Fibroblast of skin of scalp (primary cell): Measurements from ENCODE around the gene FAM227B.
"Not testable (repeated sequence)": the region's sequence is repeated elsewhere in the genome, so short reads cannot be mapped to it uniquely, and the experiment has no call there.

Experiments used
- DNase-seq: peaks from one replicate; pipeline ENCODE4 v3.0.0-alpha.2; 2013

The FAM227B gene

GRCh38 chr15:49436751-49437150 is 183.9 kb downstream of the FAM227B start:
- peak; percentile 51 for DNase-seq

DNA sequence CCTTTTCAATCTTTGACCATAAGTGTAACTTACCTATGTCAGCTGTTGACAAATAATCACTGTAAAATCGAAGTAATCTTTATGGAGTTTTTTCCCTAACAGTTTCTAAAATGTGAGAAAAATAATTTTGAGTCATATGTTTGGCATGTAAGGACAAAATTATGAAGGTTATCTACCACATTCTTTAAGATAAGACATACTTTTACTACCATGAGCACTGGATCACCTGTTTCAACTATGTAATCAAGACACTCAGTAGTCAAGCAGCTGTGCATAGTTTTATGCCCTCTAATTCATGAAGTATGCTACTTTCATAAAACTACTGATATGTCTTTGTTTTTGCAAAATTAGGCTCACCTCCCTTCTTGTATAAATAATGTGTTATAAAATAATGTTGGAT is 185.4 kb downstream of the FAM227B start:
- DNase-seq, result no peak

DNA sequence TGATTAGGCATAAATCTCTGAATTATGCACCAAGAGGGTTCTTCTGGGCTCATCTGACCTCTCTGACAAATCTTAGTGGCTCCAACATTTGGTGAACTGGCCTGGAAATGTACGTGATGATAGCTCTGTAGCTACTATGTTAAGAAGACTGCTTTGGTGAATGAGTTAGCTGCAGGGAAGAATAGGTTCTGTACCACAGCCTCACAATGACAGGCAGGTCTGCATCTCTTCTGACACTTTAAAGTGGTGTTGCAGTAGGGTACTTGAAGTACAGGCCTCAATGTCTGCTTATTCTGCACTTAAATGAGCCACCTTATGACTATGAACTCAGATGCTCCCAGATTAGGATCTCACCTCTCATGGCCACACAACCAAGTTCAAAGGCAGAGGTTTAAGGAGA is 190.6 kb downstream of the FAM227B start:
- no peak for DNase-seq

DNA sequence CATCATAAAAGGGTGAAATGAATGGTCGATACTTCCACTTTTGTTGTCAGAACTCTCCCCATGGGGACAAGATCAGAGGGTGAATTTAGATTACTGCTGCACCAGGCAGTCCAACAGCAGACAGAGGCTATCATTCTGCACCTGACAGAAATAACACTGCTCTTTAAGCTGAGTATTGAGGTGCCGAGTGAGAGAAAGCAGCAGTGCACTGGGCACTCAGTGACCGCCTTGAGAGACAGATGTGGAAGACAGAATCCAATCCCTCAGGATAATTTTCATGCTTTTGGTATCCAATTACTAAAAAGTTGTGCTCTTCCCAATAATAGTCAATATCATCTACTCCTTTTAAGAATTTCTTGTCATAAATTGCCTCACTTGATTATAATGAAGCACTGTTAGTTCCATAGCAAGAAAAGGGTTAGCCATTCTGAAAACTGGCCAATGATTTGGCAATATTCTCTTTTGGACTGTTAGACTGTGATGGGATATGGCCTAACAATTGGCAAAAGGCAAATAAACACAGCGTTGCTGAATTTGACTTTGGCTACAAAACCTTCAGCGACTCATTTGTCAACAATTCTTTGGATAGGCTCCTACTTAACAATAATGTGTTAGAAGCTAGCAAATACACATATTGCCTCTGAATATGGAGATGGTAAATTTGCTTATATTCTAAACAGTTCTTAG is 192.1 kb downstream of the FAM227B start:
- no peak for DNase-seq

DNA sequence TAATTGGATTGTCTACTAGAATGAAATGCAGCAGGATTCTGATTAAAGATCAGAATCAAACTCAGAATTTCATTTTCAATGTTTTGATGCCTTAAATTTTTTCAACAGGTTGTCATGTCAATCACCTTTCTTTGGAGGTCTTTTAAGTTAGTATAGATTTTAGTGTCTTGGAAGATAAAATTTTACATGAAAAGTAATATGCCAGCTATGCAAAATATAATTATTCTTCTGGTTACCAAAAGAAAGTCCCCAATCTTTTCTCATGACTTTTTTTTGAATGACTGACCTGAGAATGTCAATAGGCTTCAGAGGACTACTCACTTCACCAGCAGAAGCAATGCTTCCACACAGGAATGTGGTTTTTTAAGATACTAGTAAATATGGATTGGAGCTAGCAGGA is 193.2 kb downstream of the FAM227B start:
- DNase-seq, result no peak

DNA sequence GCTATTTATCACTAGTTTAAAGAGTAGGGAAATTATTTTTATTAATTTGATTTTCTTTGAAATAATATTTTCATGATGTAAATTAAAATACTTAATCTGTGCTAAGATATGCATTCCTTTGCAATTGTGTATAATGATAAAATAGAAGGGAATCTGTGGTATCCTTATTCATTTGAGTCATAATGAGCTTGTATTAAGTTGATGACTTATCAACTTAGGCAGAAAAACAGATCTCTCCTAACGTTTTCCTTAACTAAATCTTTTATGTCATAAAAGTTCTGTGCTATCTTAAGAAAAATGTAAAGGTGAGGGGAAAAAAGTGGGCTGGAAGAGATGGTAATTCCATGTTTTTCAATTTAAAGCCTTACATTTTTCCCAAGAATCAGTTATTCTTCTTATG is 195.7 kb downstream of the FAM227B start:
- DNase-seq, result no peak

GRCh38 chr15:49423901-49424550 is 196.6 kb downstream of the FAM227B start:
- DNase-seq, result no peak

DNA sequence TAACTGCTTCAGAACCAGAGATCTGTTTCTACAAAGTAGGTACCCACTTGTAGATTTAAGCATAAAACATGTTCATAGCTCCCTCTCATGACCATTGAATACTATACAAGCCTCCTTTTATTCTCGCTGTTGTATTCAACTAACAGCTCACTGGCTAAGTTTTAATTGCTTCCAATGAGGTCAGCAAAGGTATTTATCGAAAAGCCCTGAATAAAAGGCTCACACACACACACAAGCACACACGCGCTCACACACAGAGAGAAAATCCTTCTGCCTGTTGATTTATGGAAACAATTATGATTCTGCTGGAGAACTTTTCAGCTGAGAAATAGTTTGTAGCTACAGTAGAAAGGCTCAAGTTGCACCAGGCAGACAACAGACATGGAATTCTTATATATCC is 197.6 kb downstream of the FAM227B start, which contains the start of gene FGF7:
Gene FGF7 (plus strand): TSS at position 222 of the 400 bp plus-strand sequence. CDS start 1,056 bp downstream, outside the sequence.
- DNase-seq, result peak; percentile 45

GRCh38 chr15:49421991-49422390 is 198.6 kb downstream of the FAM227B start:
- peak; percentile 73 for DNase-seq

GRCh38 chr15:49418811-49419210 is 201.8 kb downstream of the FAM227B start:
- DNase-seq, result no peak

DNA sequence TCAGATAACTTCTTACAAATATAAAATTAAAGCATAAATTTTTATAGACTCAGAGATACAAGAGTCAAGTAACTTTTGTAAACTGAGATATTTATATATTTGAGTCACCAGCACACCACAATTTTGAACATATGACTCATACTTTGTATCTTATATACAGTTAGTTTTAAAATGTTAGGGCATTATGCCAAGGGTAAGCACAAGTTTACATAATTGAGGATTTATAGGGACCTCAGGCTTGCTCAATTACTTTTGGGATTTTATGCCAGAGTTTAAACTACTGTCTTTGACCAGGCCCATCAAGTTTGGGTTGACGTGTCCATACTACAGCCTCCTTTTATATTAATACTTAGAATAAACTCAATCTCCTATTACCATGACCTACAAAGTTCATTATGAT is 205.0 kb downstream of the FAM227B start:
- peak; percentile 87 for DNase-seq

DNA sequence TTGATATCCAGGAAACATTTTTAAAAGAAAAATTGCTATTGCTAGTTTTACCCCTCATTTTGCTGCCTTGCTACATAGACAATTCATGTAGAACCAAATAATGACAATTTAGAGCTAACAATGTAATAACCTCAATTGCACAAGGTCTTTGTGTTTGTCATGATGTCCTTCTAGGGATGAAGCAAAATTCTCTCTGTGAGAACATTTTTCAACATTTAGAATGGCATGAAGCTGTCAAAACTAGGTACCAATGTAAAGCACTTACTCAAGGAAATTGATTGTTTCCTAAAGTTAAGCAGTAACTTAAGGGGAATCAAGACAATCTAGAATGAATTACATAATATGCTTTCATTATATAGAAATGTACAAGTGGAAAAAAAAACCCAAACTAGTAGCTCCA is 205.5 kb downstream of the FAM227B start:
- no peak for DNase-seq

- no peak for DNase-seq
These were observed 207.8 kb downstream of the FAM227B start for GRCh38 chr15:49412797-49413196.

GRCh38 chr15:49410641-49411040 is 210.0 kb downstream of the FAM227B start:
- DNase-seq, result no peak

DNA sequence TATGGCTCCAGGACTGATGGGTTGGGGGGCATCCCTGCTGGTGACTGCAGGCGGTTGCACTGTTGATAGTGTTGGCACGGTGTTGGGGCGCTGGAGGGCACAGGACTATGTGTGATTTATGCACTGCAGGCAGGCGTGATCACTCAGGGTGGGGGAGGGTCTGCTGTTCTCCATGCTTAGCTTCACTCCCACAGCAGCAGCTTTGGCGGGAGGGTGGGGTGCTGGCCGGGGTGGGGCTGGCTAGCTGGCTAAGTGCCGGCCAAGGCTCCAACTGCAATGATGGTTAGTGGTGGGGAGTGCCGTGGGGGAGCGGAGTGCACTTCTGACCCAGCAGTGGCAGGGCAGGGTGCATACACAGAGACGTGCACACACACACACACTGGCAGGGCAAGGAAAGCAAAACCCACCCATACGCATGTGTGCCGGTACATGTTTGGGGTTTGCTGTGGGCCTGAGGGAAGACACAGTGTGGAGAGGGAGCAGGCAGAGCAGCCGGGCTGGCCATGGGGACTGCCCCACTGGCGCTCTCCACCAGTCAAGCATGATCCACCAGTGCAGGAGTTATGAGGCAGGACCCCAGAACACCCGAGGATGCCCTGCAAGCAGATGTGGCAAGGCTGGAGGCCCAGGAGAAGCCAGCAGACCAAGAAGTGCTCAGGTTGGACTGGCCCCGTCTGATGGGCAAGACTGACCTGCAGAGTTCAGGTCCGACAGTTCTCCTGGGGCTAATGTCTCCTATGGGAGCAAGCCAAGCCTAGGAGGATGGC is 214.1 kb downstream of the FAM227B start:
- DNase-seq, result no peak

GRCh38 chr15:49402515-49403296 is 217.9 kb downstream of the FAM227B start:
- DNase-seq, result not testable (repeated sequence)

- no peak for DNase-seq
These were observed 233.1 kb downstream of the FAM227B start for GRCh38 chr15:49387471-49387870.

DNA sequence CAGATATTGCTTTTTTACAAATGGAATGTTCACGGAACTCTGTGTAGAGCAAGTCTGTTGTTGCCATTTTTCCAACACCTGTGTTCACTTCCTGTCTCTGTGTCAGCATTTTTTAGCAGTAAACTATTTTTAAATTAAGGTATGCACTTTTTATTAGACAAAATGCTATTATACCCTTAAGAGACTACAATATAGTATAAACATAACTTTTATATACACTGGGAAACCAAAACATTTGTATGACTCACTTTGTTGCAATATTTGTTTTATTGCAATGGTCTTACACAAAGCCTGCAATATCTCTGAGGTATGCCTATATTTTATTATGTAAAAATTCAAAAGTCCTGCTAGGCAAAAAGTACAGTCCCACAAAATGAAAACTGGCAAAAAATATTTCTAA is 237.4 kb downstream of the FAM227B start:
- DNase-seq, result peak; percentile 5

DNA sequence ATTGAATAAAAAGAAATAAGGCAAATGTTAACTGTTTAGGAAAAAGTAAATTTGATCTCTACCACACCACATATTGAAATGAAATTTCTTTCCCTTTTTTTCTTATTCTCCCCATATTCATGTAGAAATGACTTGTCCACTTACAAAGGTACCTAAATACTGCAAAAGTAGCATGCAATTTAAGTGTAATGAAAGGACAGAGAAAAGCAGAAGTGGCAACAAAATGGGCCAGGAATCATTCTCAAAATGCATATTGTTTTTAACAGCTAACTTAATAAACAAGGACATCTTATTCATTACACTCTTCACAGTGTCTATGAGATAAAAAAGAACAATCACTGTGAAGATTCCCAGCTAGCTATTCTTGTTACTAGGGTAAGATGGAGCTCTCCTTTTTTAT is 238.2 kb downstream of the FAM227B start:
- no peak for DNase-seq

DNA sequence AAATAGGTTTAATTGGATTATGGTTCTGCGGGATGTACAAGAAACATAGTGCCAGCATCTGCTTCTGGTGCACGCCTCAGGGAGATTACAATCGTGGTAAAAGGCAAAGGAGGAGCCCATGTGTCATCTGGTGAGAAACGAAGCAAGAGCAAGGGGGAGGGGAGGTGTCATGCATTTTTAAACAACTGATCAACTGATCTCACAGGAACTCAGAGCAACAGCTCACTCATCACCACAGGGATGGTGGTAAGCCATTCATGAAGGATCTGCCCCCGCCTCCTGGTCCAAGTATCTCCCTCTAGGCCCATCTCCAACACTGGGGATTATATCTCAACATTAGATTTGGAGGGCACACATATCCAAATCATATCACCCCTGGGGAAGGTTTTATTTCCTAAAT is 239.7 kb downstream of the FAM227B start:
- DNase-seq, result peak; percentile 5

- DNase-seq, result no peak
These were observed 240.6 kb downstream of the FAM227B start for GRCh38 chr15:49379996-49380395.

- no peak for DNase-seq
These were observed 248.3 kb downstream of the FAM227B start for GRCh38 chr15:49372366-49372765.

DNA sequence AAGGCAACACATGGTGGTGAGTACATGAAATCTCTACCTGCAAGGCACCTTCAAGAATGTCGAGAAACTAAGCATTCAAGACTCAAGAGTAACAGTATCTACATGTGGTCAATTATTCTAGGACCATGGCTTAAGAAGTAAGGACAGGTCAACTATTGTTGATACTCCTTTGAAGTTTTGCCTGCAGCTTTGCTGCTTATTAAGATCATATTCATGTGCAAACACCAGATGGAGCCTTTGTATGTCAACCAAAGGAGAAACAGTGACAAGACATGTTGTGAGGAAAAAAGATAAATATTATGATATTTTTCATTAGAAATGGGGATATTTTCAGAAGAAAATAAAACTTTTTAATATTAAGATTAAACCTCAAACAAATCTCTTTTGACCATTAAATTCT is 249.8 kb downstream of the FAM227B start:
- peak; percentile 22 for DNase-seq
